MG63 (cell line): Measurements from ENCODE around the gene BOLA1. TPM values are rescaled to one million over a fixed set of nuclear protein-coding genes. Genes with fewer than 3 reads are reported as not detected.
"Not testable (repeated sequence)": the region's sequence is repeated elsewhere in the genome, so short reads cannot be mapped to it uniquely, and the experiment has no call there.

Experiments used
- DNase-seq: peaks from one replicate; pipeline ENCODE4 v3.0.0-alpha.2; 2020
- H3K27me3 ChIP-seq: fragments of 250-450 bp; sonication (Bioruptor Pico); 2 replicates; pipeline ENCODE4 v1.5.1; 2020; ENCODE audit warnings: mild to moderate bottlenecking, moderate library complexity
- H3K36me3 ChIP-seq: fragments of 250-450 bp; sonication (Bioruptor Pico); 2 replicates; pipeline ENCODE4 v1.5.1; 2020; ENCODE audit warnings: mild to moderate bottlenecking, moderate library complexity
- H3K4me3 ChIP-seq: fragments of 250-450 bp; sonication (Bioruptor Pico); 2 replicates; pipeline ENCODE4 v1.5.1; 2020; ENCODE audit warnings: mild to moderate bottlenecking, moderate library complexity
- H3K9me3 ChIP-seq: fragments of 250-450 bp; sonication (Bioruptor Pico); 2 replicates; pipeline ENCODE4 v1.5.1; 2020; ENCODE audit warnings: mild to moderate bottlenecking, moderate library complexity
- total RNA-seq: library from RNA; depleted of rRNA; stranded (reverse); fragments of >200 nt; shearing (Covaris generic); gene quantifications from 2 replicates; pipeline ENCODE4 v1.2.3, GENCODE V29; 2014; ENCODE audit warnings: low replicate concordance; rRNA removed

BOLA1 gene, protein sequence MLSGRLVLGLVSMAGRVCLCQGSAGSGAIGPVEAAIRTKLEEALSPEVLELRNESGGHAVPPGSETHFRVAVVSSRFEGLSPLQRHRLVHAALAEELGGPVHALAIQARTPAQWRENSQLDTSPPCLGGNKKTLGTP
- total RNA-seq = 9.5 and 33.3 TPM in 2 replicates

DNA sequence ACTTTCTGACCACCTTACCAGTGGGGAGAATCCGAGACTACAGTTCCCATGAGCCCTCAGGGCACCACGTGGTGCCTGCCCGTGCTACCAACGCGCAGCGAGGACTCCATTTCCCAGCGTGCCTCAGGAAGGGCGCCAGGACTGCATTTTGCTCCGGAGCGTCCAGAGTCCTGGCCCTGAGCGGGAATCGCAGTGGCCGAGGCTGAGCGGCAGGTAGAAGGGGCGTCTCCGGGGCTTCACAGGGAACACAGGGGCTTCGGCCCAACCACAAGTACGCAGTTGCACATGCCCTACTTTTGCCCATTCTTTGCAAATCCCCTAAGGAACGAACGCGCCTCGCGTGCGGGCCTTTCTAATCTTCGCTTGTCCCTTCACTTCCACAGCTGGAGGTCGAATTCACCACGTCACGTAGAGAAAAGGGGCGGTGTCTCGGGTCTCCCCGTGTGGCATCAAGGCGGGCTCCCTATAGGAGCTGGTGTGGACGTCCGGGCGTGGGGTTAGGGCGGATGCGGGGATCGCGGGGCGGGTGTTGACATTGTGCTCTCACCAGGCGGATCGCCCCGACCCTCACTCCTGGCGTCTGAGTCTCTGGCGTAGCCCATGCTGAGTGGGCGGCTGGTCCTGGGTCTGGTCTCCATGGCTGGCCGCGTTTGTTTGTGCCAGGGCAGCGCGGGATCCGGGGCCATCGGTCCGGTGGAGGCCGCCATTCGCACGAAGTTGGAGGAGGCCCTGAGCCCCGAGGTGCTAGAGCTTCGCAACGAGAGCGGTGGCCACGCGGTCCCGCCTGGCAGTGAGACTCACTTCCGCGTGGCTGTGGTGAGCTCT is at the start of gene BOLA1:
TSS of gene BOLA1 (plus strand) at position 109 of the 825 bp plus-strand sequence. CDS start at position 601, 492 bp downstream.
- Histone ChIP-seq H3K27me3 (no peaks in the 10 kb centered on the region), H3K36me3 (peaks cover 5% of the 10 kb centered on the region; the same call in 1 of the 2 replicates), H3K9me3 (no peaks in the 10 kb centered on the region), H3K4me3 (peak within 1 kb of the TSS; percentile 74)
- peak; percentile 95 for DNase-seq

DNA sequence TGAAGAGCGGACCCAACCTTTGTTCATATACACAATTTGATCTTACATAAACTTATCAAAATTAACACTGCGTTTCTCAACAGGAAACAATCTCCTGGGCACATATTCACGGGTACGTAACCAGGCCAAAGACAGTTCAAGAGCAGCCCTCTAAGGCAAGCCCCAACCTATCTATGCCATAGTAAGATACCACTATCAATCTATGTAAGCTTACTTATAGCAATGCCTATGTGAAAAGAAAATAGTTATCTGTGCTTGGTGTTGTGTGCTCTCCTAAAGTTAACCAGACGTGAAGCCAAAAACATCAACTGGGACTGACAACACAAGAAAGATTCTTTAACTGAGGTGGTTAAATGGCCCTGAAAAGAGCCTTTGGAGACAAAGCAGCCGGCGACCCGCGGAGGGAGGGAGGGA is 49.4 kb upstream of the BOLA1 start:
- H3K9me3 ChIP-seq = no peaks in the 10 kb centered on the region
- peaks cover 23% of the 10 kb centered on the region for H3K36me3 ChIP-seq
- DNase-seq = no peak
- H3K27me3 ChIP-seq = no peaks in the 10 kb centered on the region
- peak overlapping the region; percentile 65 for H3K4me3 ChIP-seq

GRCh38 chr1:149850732-149851345 is 48.5 kb upstream of the BOLA1 start:
- not testable (repeated sequence) for H3K4me3 ChIP-seq, DNase-seq, H3K9me3 ChIP-seq, H3K27me3 ChIP-seq
- H3K36me3 ChIP-seq = peaks cover 16% of the 10 kb centered on the region

GRCh38 chr1:149851585-149852213 is 47.7 kb upstream of the BOLA1 start:
- H3K9me3 ChIP-seq, H3K27me3 ChIP-seq, DNase-seq, H3K36me3 ChIP-seq, H3K4me3 ChIP-seq: not testable (repeated sequence)

- H3K9me3 ChIP-seq, DNase-seq, H3K27me3 ChIP-seq, H3K4me3 ChIP-seq, H3K36me3 ChIP-seq: not testable (repeated sequence)
These were observed 47.1 kb upstream of the BOLA1 start for GRCh38 chr1:149852263-149852662.

DNA sequence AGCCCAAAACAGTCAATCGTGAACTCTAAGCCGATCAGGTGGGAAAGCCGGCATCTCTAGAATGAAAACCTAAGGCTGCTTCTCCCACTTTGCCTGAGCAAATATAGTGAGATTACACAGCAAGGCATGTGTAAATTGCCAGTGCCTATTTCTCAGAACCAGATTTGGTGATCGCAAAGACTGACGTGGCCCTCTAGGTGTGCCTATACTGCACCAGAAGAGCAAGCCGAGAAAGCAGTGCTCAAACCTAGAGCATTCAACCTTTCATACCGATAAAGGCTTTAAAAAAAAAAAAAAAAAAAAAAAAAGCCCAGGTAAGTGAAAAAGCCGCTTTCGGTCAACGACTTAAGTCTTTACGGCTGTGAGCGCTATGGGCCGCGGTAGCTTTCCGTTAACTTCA is 39.1 kb upstream of the BOLA1 start:
- DNase-seq, H3K36me3 ChIP-seq, H3K9me3 ChIP-seq, H3K27me3 ChIP-seq, H3K4me3 ChIP-seq: not testable (repeated sequence)

GRCh38 chr1:149860684-149861496 is 38.5 kb upstream of the BOLA1 start:
- H3K9me3 ChIP-seq, H3K4me3 ChIP-seq, DNase-seq, H3K36me3 ChIP-seq, H3K27me3 ChIP-seq: not testable (repeated sequence)

- H3K36me3 ChIP-seq, H3K4me3 ChIP-seq, DNase-seq, H3K9me3 ChIP-seq, H3K27me3 ChIP-seq: not testable (repeated sequence)
These were observed 37.8 kb upstream of the BOLA1 start for GRCh38 chr1:149861497-149862054.

DNA sequence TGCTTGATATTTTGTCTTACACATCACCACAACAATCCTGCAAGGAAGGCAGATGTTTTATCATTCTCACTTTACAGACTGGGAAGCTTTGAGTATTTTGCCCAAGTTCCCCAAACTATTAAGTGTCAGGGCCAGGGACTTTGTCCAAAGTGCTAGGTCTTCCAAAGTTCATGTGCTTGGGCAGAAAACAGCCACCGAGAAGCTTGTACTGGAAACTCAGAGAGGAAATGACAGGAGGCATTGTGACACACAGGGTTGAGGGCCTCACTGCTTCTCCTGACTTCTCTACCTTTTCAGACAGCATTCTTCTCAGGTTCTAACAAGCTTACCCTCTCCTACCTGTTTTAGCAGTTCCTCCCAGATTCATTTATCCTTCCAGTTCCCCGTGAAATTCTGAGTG is 32.5 kb upstream of the BOLA1 start:
- not testable (repeated sequence) for H3K9me3 ChIP-seq, H3K27me3 ChIP-seq, DNase-seq, H3K4me3 ChIP-seq, H3K36me3 ChIP-seq

- H3K36me3 ChIP-seq, H3K9me3 ChIP-seq, DNase-seq, H3K4me3 ChIP-seq, H3K27me3 ChIP-seq: not testable (repeated sequence)
These were observed 26.3 kb upstream of the BOLA1 start for GRCh38 chr1:149873060-149873459.

- DNase-seq = no peak
- no peak overlapping the region for H3K4me3 ChIP-seq
- H3K36me3 ChIP-seq = no peaks in the 10 kb centered on the region
- H3K9me3 ChIP-seq = no peaks in the 10 kb centered on the region
- no peaks in the 10 kb centered on the region for H3K27me3 ChIP-seq
These were observed 22.0 kb upstream of the BOLA1 start for GRCh38 chr1:149877211-149877946.

GRCh38 chr1:149879556-149879955 is 19.8 kb upstream of the BOLA1 start:
- Histone ChIP-seq H3K4me3 (no peak overlapping the region), H3K27me3 (no peaks in the 10 kb centered on the region), H3K36me3 (no peaks in the 10 kb centered on the region), H3K9me3 (no peaks in the 10 kb centered on the region)
- DNase-seq = no peak

DNA sequence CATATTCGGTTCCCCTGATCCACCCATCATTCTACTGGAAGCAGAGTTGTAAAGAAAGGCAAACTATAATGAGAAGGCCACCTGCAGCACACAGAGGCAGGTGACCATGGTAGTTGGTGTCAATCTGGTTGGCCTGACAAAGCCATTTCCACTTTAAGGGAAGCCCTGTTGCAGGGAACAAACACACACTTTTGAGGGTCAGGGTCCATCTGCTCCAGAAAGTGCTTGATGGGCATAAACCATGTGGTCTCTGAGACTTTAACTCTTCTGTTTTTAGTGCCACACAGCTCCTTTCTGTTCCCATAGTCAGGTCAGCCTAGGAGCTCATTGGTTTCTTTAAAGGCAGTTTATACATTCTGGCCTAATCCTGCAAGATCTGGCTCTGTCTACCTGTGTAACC is 17.5 kb upstream of the BOLA1 start:
- Histone ChIP-seq H3K4me3 (no peak overlapping the region), H3K36me3 (no peaks in the 10 kb centered on the region), H3K27me3 (no peaks in the 10 kb centered on the region), H3K9me3 (no peaks in the 10 kb centered on the region)
- DNase-seq = no peak

- H3K36me3 ChIP-seq = no peaks in the 10 kb centered on the region
- H3K27me3 ChIP-seq = no peaks in the 10 kb centered on the region
- H3K9me3 ChIP-seq = no peaks in the 10 kb centered on the region
- H3K4me3 ChIP-seq = peak overlapping the region; percentile 68; the same call in 1 of the 2 replicates
- DNase-seq = no peak
These were observed 15.6 kb upstream of the BOLA1 start for GRCh38 chr1:149883598-149884247.
